K562 (cell line): ENCODE measurements around the gene UNKL. TPM values are rescaled to one million over a fixed set of nuclear protein-coding genes. Genes with fewer than 3 reads are reported as not detected.
A peak's percentile ranks its signal among the peaks of the same experiment; 100 is the strongest.

Source experiments
- EGR1 ChIP-seq: fragments of 450-650 bp; conservative IDR thresholded peaks from 2 replicates; pipeline ENCODE4 v1.6.1; 2017; ENCODE audit warnings: mild to moderate bottlenecking
- EP400 ChIP-seq: fragments of 450-650 bp; IDR thresholded peaks from 2 replicates; pipeline ENCODE4 v1.6.1; 2017; ENCODE audit warnings: antibody characterized with exemption, mild to moderate bottlenecking, moderate library complexity
- HLTF ChIP-seq: fragments of 450-650 bp; IDR thresholded peaks from 2 replicates; pipeline ENCODE4 v1.6.1; 2016
- HSF4 ChIP-seq: fragments of 250-450 bp; sonication (Bioruptor Pico); IDR thresholded peaks from 2 replicates; pipeline ENCODE4 v2.1.2; 2022; ENCODE audit warnings: mild to moderate bottlenecking, moderate library complexity, borderline replicate concordance
- NFE2L1 ChIP-seq: fragments of 450-650 bp; IDR thresholded peaks from 2 replicates; pipeline ENCODE4 v1.6.1; 2016; ENCODE audit warnings: missing genetic modification characterization, low read depth, mild to moderate bottlenecking, missing compliant biosample characterization, moderate library complexity, borderline replicate concordance
- NFIC ChIP-seq: fragments of 450-650 bp; IDR thresholded peaks from 2 replicates; pipeline ENCODE4 v1.6.1; 2017; ENCODE audit warnings: mild to moderate bottlenecking, inconsistent platforms
- POLR2AphosphoS5 ChIP-seq: IDR thresholded peaks from 2 replicates; pipeline ENCODE4 v1.6.1; 2011; ENCODE audit warnings: mild to moderate bottlenecking, low read depth, low read length, moderate library complexity; ENCODE audit not compliant: control insufficient read depth, insufficient read depth
- POLR2B ChIP-seq: fragments of 450-650 bp; IDR thresholded peaks from 2 replicates; pipeline ENCODE4 v1.6.1; 2018; ENCODE audit warnings: low read depth; ENCODE audit not compliant: partially characterized antibody
- SETDB1 ChIP-seq: IDR thresholded peaks from one replicate; pipeline ENCODE4 v1.6.1; 2012; ENCODE audit warnings: low read length, control low read depth, inconsistent platforms
- ZKSCAN3 ChIP-seq: fragments of 250-450 bp; sonication (Bioruptor Pico); IDR thresholded peaks from 2 replicates; pipeline ENCODE4 v1.4.0; 2020
- ZNF347 ChIP-seq: fragments of 450-650 bp; formaldehyde crosslinking; IDR thresholded peaks from 2 replicates; pipeline ENCODE4 v1.4.0; 2020; ENCODE audit warnings: low read depth, mild to moderate bottlenecking, moderate library complexity
- polyA plus RNA-seq, 8 experiments: library from polyadenylated mRNA; depleted of rRNA in 4 of 8; stranded (reverse) in 5 of 8; unstranded in 3 of 8; fragments of >200 nt; fragmentation: Nextera tagmentation in 2 of 8; fragmentation: Illumina TruSeq in 1 of 8; extraction: Ambion mirVana in 2 of 8; extraction: Trizol in 1 of 8; gene quantifications; 2 replicates each; pipeline versions ENCODE4 v1.2.1 to v1.2.3, GENCODE V29; 2011 to 2014; ENCODE audit warnings: inconsistent platforms in 1 of 8, missing spikeins in 1 of 8
- total RNA-seq, 7 experiments: library from RNA; depleted of rRNA in 6 of 7; stranded (reverse); fragments of >200 nt in 6 of 7; fragmentation: Illumina TruSeq in 2 of 7; extraction: Trizol in 2 of 7; gene quantifications; 2 replicates each; pipeline versions ENCODE4 v1.2.1 to v1.2.3, GENCODE V29; 2011 to 2021; ENCODE audit warnings: low replicate concordance in 1 of 7
- TF ChIP-seq, protein P1 (sequence below): sonication (generic); formaldehyde crosslinking; IDR thresholded peaks from 2 replicates; pipeline ENCODE4 v1.9.0; 2022; ENCODE audit warnings: mild to moderate bottlenecking, missing genetic modification reagents
- TF ChIP-seq, protein P2 (sequence below): sonication (generic); formaldehyde crosslinking; IDR thresholded peaks from 2 replicates; pipeline ENCODE4 v1.8.1; 2023; ENCODE audit warnings: mild to moderate bottlenecking, missing genetic modification reagents
- TF ChIP-seq, protein P3 (sequence below), 3 experiments: IDR thresholded peaks in 2 of 3; conservative IDR thresholded peaks in 1 of 3; 2 replicates each; pipeline ENCODE4 v1.5.1; 2011 to 2012; ENCODE audit warnings: low read length in 3 of 3, mild to moderate bottlenecking in 3 of 3, control low read depth in 2 of 3, improper control_type of control experiment in 1 of 3, inconsistent platforms in 1 of 3, low read depth in 1 of 3, mixed read lengths in 1 of 3, moderate library complexity in 1 of 3; ENCODE audit not compliant: insufficient read depth in 2 of 3
- TF ChIP-seq, protein P4 (sequence below): fragments of 450-650 bp; formaldehyde crosslinking; IDR thresholded peaks from 2 replicates; pipeline ENCODE4 v1.4.0; 2020; ENCODE audit warnings: mild to moderate bottlenecking, mixed read lengths
- TF ChIP-seq, protein P5 (sequence below): fragments of 250-450 bp; sonication (Bioruptor Pico); IDR thresholded peaks from 2 replicates; pipeline ENCODE4 v1.5.0; 2021; ENCODE audit warnings: mild to moderate bottlenecking, borderline replicate concordance

UNKL gene
- total and polyA plus RNA-seq, 9 of the 15 experiments (the other 6 are each of a cell fraction or from before 2014, with no cell fraction given), result 0.37 to 30.2 (median 5.1) TPM

DNA sequence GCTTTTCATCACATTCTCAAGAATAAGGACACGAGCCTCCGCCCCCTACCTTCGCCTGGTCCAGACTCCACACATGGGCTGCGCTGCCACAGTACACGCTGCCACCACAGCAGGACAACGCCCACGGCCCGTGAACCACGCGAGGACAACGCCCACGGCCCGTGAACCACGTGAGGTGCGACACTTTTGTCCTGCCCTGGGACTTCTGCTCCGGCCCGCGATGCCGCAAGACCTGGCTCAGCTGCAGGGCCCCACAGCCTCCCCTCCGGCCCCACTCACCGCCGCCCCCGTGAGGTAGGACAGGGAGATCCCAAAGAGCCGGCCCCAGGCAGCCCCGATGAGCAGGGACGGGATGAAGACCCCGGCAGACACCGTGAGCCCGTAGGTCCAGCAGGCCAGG lies 35.7 kb upstream of the UNKL start (continued):
- TF ChIP-seq ZKSCAN3 (CRISPR knock-in tag), result no peak
- no peak for TF ChIP-seq NFE2L1 (tag)
- no peak for TF ChIP-seq NFIC
- TF ChIP-seq EP400, result no peak
- TF ChIP-seq, protein P1, sequence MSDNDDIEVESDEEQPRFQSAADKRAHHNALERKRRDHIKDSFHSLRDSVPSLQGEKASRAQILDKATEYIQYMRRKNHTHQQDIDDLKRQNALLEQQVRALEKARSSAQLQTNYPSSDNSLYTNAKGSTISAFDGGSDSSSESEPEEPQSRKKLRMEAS (CRISPR knock-in tag), result no peak
- TF ChIP-seq, protein P2, sequence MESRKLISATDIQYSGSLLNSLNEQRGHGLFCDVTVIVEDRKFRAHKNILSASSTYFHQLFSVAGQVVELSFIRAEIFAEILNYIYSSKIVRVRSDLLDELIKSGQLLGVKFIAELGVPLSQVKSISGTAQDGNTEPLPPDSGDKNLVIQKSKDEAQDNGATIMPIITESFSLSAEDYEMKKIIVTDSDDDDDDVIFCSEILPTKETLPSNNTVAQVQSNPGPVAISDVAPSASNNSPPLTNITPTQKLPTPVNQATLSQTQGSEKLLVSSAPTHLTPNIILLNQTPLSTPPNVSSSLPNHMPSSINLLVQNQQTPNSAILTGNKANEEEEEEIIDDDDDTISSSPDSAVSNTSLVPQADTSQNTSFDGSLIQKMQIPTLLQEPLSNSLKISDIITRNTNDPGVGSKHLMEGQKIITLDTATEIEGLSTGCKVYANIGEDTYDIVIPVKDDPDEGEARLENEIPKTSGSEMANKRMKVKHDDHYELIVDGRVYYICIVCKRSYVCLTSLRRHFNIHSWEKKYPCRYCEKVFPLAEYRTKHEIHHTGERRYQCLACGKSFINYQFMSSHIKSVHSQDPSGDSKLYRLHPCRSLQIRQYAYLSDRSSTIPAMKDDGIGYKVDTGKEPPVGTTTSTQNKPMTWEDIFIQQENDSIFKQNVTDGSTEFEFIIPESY (CRISPR knock-in tag), result peak; percentile 77; the same call in 1 of the 2 replicates
- TF ChIP-seq, protein P3, sequence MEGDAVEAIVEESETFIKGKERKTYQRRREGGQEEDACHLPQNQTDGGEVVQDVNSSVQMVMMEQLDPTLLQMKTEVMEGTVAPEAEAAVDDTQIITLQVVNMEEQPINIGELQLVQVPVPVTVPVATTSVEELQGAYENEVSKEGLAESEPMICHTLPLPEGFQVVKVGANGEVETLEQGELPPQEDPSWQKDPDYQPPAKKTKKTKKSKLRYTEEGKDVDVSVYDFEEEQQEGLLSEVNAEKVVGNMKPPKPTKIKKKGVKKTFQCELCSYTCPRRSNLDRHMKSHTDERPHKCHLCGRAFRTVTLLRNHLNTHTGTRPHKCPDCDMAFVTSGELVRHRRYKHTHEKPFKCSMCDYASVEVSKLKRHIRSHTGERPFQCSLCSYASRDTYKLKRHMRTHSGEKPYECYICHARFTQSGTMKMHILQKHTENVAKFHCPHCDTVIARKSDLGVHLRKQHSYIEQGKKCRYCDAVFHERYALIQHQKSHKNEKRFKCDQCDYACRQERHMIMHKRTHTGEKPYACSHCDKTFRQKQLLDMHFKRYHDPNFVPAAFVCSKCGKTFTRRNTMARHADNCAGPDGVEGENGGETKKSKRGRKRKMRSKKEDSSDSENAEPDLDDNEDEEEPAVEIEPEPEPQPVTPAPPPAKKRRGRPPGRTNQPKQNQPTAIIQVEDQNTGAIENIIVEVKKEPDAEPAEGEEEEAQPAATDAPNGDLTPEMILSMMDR (IDR thresholded peaks at IDR 0.05 in 2 of 3, conservative IDR thresholded peaks at IDR 0.05 in 1 of 3; ENCODE audit: insufficient read depth in 2 of 3, low read depth in 1 of 3, low read length in 3 of 3), result peak in 2 of 3 experiments; percentile 27; a peak in 2 of 6 replicates
- TF ChIP-seq, protein P4, sequence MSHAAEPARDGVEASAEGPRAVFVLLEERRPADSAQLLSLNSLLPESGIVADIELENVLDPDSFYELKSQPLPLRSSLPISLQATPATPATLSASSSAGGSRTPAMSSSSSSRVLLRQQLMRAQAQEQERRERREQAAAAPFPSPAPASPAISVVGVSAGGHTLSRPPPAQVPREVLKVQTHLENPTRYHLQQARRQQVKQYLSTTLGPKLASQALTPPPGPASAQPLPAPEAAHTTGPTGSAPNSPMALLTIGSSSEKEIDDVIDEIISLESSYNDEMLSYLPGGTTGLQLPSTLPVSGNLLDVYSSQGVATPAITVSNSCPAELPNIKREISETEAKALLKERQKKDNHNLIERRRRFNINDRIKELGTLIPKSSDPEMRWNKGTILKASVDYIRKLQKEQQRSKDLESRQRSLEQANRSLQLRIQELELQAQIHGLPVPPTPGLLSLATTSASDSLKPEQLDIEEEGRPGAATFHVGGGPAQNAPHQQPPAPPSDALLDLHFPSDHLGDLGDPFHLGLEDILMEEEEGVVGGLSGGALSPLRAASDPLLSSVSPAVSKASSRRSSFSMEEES (CRISPR knock-in tag), result no peak
- TF ChIP-seq, protein P5, sequence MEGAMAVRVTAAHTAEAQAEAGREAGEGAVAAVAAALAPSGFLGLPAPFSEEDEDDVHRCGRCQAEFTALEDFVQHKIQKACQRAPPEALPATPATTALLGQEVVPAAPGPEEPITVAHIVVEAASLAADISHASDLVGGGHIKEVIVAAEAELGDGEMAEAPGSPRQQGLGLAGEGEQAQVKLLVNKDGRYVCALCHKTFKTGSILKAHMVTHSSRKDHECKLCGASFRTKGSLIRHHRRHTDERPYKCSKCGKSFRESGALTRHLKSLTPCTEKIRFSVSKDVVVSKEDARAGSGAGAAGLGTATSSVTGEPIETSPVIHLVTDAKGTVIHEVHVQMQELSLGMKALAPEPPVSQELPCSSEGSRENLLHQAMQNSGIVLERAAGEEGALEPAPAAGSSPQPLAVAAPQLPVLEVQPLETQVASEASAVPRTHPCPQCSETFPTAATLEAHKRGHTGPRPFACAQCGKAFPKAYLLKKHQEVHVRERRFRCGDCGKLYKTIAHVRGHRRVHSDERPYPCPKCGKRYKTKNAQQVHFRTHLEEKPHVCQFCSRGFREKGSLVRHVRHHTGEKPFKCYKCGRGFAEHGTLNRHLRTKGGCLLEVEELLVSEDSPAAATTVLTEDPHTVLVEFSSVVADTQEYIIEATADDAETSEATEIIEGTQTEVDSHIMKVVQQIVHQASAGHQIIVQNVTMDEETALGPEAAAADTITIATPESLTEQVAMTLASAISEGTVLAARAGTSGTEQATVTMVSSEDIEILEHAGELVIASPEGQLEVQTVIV (CRISPR knock-in tag), result no peak
- no peak for TF ChIP-seq POLR2AphosphoS5
- TF ChIP-seq POLR2B, result no peak
- TF ChIP-seq HLTF, result no peak
- no peak for TF ChIP-seq ZNF347
- TF ChIP-seq HSF4 (CRISPR knock-in tag), result no peak
- TF ChIP-seq SETDB1, result no peak
- peak; percentile 44; the same call in 1 of the 2 replicates for TF ChIP-seq EGR1
